GM18907 (cell line): Measurements from ENCODE around the gene FNBP1.
"Not testable (repeated sequence)": the region's sequence is repeated elsewhere in the genome, so short reads cannot be mapped to it uniquely, and the experiment has no call there.

Experiments used
- ATAC-seq: cut with Tn5 transposase; IDR thresholded peaks from one replicate; pipeline ENCODE4 v1.9.1; 2021; ENCODE audit warnings: mild to moderate bottlenecking, moderate library complexity; ENCODE audit not compliant: unreplicated experiment

FNBP1 gene

DNA sequence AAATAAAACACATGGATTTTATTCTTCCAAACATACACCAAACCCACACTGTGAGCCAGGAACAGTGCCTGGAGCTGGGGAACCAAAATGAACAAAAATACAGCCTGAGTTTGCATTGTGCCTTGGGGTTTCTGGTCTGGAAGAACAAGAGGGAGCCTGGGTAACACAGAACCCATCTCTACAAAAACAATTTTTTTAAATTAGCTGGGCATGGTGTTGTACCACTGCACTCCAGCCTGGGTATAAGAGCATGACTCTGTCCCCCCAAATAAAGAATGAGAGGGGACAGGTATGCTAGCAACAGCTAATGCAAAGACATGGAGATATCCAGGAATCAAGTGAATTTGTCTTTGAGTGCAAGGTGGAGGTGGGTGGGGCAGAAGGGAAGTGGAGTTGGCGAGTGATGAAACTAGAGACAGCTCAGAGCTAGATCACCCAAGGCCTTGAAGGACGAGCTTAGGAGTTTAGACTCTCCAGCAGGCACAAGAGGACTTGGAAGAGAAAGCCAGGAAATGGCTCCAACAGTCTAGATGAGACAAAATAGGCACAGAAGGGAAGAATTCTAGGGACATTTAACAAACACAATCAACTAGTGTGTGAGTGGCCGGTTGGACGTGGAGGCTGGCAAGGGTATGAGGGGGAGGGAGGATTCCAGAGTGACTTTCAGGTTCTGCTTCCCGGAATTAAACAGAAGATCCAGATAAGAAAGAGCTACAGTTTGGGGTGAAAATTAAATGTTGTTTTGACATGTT is 47.4 kb downstream of the FNBP1 start:
- ATAC-seq: no peak

GRCh38 chr9:129994882-129995281 is 48.1 kb downstream of the FNBP1 start:
- ATAC-seq: no peak

DNA sequence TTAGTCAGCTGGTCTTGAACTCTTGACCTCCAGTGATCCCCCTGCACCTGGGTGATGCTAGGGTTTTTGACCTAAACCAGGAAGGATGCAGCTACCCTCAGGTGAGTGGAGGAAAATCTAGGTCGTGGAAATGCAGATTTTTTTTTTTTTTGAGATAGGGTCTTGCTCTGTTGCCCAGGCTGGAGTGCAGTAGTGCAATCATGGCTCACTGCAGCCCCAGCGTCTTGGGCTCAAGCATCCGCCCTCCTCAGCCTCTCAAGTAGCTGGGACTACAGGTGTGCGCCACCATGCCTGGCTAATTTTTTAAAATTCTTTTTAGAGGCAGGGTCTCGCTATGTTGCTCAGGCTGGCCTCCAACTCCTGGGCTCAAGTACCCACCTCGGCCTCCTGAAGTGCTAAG is 51.9 kb downstream of the FNBP1 start:
- ATAC-seq: not testable (repeated sequence)

GRCh38 chr9:129990269-129991010 is 52.5 kb downstream of the FNBP1 start:
- peak; percentile 25 for ATAC-seq

- ATAC-seq: no peak
Observed at GRCh38 chr9:129989740-129990139, 53.2 kb downstream of the FNBP1 start.

- no peak for ATAC-seq
Observed at GRCh38 chr9:129989362-129989708, 53.7 kb downstream of the FNBP1 start.

- peak; percentile 66 for ATAC-seq
Observed at GRCh38 chr9:129988607-129989361, 54.2 kb downstream of the FNBP1 start.

DNA sequence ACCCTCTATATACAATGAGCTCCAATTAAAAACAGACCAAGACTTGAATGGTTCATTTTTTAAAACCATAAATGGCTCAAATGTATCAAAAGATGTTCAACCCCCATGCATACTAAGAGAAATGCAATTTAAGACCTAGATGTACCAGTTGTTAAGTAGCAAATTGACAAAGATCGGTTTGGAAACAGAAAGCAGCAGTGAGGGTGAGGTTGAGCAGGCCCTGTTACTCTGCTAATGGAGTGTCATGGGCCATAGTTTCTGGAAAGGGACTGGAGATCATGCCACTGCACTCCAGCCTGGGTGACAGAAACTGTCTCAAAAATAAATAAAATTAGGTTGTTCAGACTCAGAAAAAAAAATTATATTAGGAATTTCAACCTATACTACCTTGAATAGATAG is 55.0 kb downstream of the FNBP1 start:
- ATAC-seq: no peak

DNA sequence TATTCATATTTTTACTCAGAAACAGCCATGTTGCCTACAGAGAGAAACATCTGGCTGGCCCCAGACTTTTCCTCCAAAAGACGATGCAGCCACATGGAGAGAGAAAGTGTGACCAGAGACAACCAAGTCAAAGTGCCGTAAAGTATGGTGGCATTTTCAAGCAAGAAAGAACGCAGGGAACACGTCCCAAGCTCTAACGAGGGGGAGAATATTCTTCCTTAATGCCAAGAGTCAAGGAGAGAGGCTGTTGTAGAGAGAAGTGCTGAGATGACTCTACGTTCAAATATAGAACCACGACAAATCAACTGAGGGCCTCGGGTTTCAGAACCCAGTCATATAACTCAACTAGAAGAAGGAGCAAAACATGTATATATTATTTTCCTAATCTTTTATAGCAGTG is 55.9 kb downstream of the FNBP1 start:
- no peak for ATAC-seq

- not testable (repeated sequence) for ATAC-seq
Observed at GRCh38 chr9:129984589-129984988, 58.4 kb downstream of the FNBP1 start.

DNA sequence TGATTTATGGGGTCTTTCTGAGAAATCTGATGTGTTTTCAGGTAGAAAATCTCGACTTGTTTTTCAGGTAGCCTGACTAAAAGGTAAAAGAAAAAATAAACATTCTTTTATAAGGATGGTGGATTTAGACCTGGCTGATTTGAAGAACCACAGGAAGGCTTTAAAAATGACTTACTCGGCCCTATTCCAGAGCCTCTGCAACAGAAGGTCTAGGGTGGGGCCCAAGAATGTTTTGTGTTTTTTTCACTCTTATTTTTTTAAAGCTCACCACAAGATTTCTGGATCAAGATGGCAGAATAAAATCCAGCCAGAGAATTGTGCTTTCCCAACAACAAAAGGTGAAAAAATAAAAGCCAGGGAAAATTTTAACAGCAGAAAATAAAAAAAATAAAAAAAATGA is 59.1 kb downstream of the FNBP1 start:
- ATAC-seq: no peak

DNA sequence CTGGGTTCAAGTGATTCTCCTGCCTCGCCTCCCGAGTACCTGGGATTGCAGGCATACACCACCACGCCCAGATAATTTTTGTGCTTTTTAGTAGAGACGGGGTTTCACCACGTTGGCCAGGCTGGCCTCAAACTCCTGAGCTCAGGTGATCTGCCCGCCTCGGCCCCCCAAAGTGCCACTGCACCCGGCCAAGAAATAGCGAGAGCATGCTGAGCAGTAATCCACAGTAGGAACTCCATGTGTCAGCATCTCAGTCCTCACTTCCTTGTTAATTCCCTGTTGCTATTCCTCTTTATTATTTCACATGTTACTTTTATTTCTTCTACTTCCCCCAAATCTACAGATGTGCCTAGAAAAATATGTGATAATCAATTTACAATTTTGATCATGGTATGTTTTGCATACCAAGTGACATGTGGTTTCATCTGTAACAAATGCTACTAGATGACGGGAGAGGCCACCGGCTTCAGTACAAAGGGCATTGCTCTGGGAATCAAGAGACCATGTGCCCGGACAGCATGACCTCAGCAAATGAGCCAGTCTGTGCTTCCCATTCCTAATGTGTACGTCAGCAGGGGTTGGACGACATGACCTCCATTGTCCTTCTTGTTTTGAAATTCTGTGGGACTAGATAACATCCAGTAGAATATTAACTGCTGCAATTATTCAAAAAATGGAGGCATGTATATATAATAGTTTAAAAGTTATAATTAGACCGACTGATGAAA is 61.6 kb downstream of the FNBP1 start:
- ATAC-seq: no peak

DNA sequence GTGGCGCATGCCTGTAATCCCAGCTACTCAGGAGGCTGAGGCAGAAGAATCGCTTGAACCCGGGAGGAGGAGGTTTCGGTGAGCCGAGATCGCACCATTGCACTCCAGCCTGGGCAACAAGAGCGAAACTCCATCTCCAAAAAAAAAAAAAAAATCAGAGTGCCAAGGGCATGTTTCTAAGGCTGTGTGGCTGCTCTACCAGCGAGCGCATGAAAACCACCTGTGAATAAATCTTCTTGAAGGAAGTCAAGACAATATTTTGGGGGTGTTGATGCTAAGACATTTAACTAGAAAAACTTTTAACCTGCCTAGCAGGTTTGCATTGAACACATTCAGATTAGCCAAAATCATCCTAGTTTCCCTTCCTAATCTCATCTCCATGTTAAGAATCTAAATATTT is 62.8 kb downstream of the FNBP1 start:
- not testable (repeated sequence) for ATAC-seq

GRCh38 chr9:129979071-129979745 is 63.8 kb downstream of the FNBP1 start:
- no peak for ATAC-seq

DNA sequence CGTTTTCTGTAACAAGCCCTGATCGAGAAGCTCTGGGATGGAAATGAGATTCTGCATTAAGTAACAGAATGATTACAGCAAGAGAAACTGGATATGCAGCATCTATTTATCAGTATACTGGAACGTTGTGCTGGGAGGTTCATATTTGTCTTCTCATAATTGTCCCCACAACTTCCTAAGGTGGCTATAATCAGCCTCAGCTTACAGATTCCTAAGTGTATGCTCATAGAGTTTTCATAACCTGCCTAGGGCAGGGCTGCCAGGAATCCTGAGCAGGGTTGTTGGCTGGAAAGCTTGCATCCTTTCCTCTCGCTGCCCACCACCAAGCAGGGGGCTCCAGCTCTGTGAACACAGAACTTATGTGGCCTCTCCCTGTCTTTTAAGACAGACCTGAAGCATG is 70.2 kb downstream of the FNBP1 start:
- no peak for ATAC-seq

GRCh38 chr9:129968690-129969485 is 74.1 kb downstream of the FNBP1 start:
- no peak for ATAC-seq

DNA sequence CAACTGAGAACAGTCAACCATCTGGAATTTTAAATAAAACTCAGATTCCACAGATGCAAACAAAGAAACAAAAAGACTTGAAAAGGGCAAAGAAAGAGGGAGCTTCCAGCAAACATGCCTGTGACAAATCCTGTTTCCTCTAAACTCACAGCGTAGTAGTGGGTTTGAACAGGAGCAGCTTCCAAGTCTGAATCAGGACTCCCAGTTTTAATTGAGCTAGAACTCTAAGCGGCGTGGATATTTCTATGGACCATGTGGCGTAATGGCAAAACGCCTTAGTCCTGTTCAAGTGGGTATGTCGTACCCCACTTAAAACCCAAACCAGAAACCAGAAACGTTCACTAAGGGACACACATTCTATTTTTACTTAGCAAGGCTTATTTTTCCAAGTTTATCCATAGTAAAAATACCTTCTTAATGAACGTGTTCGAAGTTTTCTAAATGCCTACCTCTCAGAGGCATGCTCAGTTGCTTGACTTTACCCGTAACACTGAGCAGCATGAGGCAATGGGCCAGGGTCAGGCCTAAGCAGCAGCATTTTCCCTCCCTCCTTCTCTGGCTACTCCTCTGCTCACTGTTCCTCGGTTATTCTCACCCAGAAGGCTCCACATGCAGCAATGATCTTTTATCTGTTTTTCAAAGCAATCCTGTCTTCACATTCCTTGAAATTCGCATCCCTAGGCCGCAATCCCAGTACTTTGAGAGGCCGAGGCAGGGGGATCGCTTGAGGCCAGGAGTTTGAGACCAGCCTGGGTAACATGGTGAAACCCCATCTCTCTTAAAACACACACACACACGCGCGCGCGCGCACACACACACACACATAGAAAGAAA is 77.9 kb downstream of the FNBP1 start:
- ATAC-seq: no peak

DNA sequence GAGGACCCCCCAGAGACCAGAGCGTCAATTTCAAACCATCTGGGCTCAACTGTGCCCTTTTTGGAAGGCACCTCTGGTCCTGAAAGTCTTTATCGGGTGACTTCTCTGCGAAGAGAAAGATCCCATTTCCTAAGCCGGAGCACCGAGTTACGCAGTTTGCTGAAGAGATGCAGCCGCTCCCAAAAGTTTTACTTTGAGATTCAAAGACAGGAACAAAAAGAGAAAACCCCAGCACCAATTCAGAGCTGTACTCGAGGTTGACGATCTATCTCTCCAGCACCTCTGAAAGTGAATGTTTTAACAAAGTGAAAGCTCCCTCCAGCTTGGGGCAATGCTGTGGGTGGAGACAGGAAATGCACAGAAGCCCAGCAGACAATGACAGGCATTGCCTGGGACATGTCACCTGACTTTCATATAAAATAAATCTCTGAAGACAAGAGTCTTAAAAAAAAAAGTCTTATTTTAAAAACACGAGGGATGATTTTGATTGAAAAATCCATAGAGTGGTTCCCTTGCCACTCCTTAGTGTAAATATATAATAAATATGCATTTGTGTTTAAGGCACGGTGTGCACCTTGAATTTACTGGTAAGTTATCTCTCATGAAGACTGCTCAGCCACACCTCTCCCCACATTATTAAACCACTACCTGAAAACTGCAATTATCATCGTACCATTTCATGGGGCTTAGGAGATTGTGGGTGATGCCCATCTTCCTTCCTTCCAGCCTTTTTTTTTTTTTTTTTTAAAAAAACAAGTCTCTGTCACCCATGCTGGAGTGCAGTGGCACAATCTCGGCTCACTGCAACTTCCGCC is 79.9 kb downstream of the FNBP1 start:
- ATAC-seq: peak; percentile 75
